ENCODE results near the gene SPRR2E. TPM values are rescaled to one million over a fixed set of nuclear protein-coding genes. Genes with fewer than 3 reads are reported as not detected.
"Not testable (repeated sequence)": the region's sequence is repeated elsewhere in the genome, so short reads cannot be mapped to it uniquely, and the experiment has no call there.

The SPRR2E gene
- polyA plus RNA-seq, 1 donor: not detected

- no peak for DNase-seq (ENCODE audit: low read depth)
These were observed 24.1 kb downstream of the SPRR2E start for GRCh38 chr1:153070243-153070642.

- no peak for DNase-seq (ENCODE audit: low read depth)
These were observed 35.2 kb downstream of the SPRR2E start for GRCh38 chr1:153058826-153059784.

- DNase-seq (ENCODE audit: low read depth): no peak
These were observed 36.2 kb downstream of the SPRR2E start for GRCh38 chr1:153058154-153058553.

- DNase-seq (ENCODE audit: low read depth): no peak
These were observed 37.0 kb downstream of the SPRR2E start, which contains the start of gene SPRR2A for GRCh38 chr1:153057375-153057774. SPRR2A (minus strand) TSS chr1:153057512; CDS start chr1:153056735, 777 bp downstream.

- DNase-seq (ENCODE audit: low read depth): not testable (repeated sequence)
These were observed 38.2 kb downstream of the SPRR2E start for GRCh38 chr1:153056111-153056510.

GRCh38 chr1:153049211-153049610 is 45.1 kb downstream of the SPRR2E start:
- no peak for DNase-seq (ENCODE audit: low read depth)

Other genes starting within 250 kb of the SPRR2E start
- not detected for gene LCE7A, start 234.5 kb downstream of the SPRR2E start, polyA plus RNA-seq (ENCODE audit: insufficient read length)
- gene SMCP, start 216.2 kb downstream of the SPRR2E start, polyA plus RNA-seq (ENCODE audit: insufficient read length): not detected
- gene IVL, start 186.0 kb downstream of the SPRR2E start, polyA plus RNA-seq (ENCODE audit: insufficient read length): not detected
- not detected for gene SPRR5, start 147.3 kb downstream of the SPRR2E start, polyA plus RNA-seq (ENCODE audit: insufficient read length)
- not detected for gene SPRR4, start 123.9 kb downstream of the SPRR2E start, polyA plus RNA-seq (ENCODE audit: insufficient read length)
- gene SPRR1A, start 110.4 kb downstream of the SPRR2E start, polyA plus RNA-seq (ENCODE audit: insufficient read length): not detected
- not detected for gene SPRR3, start 92.8 kb downstream of the SPRR2E start, polyA plus RNA-seq (ENCODE audit: insufficient read length)
- not detected for gene SPRR1B, start 63.3 kb downstream of the SPRR2E start, polyA plus RNA-seq (ENCODE audit: insufficient read length)
- gene SPRR2D, start 53.4 kb downstream of the SPRR2E start, polyA plus RNA-seq (ENCODE audit: insufficient read length): not detected
- not detected for gene SPRR2A, start 37.0 kb downstream of the SPRR2E start, polyA plus RNA-seq (ENCODE audit: insufficient read length)
- not detected for gene SPRR2B, start 22.9 kb downstream of the SPRR2E start, polyA plus RNA-seq (ENCODE audit: insufficient read length)
- gene SPRR2F, start 19.0 kb upstream of the SPRR2E start, polyA plus RNA-seq (ENCODE audit: insufficient read length): not detected
- not detected for gene SPRR2G, start 56.4 kb upstream of the SPRR2E start, polyA plus RNA-seq (ENCODE audit: insufficient read length)
- not detected for gene LELP1, start 108.9 kb upstream of the SPRR2E start, polyA plus RNA-seq (ENCODE audit: insufficient read length)
- gene PRR9, start 123.1 kb upstream of the SPRR2E start, polyA plus RNA-seq (ENCODE audit: insufficient read length): not detected
- not detected for gene LORICRIN, start 165.2 kb upstream of the SPRR2E start, polyA plus RNA-seq (ENCODE audit: insufficient read length)
- not detected for gene PGLYRP3, start 218.4 kb upstream of the SPRR2E start, polyA plus RNA-seq (ENCODE audit: insufficient read length)

All from forelimb muscle (tissue), 1 donor.